Gastrocnemius medialis (tissue), 4 donors: ENCODE measurements around the gene S100A1.

ENCODE experiments used
- CTCF ChIP-seq, 5 experiments: fragments of 450-650 bp in 3 of 5; fragments of 200-600 bp in 2 of 5; sonication (generic) in 2 of 5; IDR thresholded peaks in 4 of 5; conservative IDR thresholded peaks in 1 of 5; 1 replicate in 4 of 5; 2 replicates in 1 of 5; pipeline ENCODE4 v1.5.1; 2016 to 2019; ENCODE audit warnings: antibody characterized with exemption in 5 of 5, mild to moderate bottlenecking in 3 of 5, moderate library complexity in 3 of 5
- POLR2A ChIP-seq, 2 donors: fragments of 450-650 bp; IDR thresholded peaks; one replicate each; pipeline ENCODE4 v1.6.1; 2017; ENCODE audit warnings: antibody characterized with exemption in 2 of 2, mild to moderate bottlenecking in 2 of 2, moderate library complexity in 2 of 2

DNA sequence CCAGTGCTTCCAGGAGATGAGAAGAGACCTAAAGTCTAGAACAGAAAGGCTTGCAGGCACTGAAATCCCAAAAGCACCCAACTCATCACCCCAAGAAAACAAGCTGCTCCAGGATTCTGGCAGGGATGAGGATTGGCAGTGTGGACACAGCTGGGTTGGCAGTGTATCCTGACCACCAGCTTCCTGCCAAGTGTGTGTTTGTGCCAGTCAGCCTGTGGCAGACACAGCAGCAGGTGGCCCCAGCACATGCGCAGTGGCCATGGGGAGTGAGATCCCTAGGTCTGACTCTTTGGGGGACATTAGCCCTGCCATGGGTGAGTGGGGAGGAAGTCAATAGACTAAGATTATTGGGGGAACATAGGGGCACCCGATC lies 21.6 kb downstream of the S100A1 start:
- TF ChIP-seq POLR2A (IDR thresholded peaks at IDR 0.05) (no peak), CTCF (IDR thresholded peaks at IDR 0.05 in 4 of 5, conservative IDR thresholded peaks at IDR 0.05 in 1 of 5) (no peak)
